ENCODE data around the gene TCAF1.

The TCAF1 gene

GRCh38 chr7:143910473-143911248 lies 8.7 kb upstream of the TCAF1 start:
- no peak overlapping the region for H3K27ac ChIP-seq (replicated peaks)

GRCh38 chr7:143909863-143910262 lies 7.9 kb upstream of the TCAF1 start:
- H3K27me3 ChIP-seq (ENCODE audit: insufficient read depth, poor library complexity, severe bottlenecking), result no peaks in the 10 kb centered on the region
- no peak overlapping the region for H3K27ac ChIP-seq (replicated peaks)
- TF ChIP-seq POLR2AphosphoS5 (IDR thresholded peaks at IDR 0.05; ENCODE audit: low read depth), result no peak
- no peak for TF ChIP-seq REST (IDR thresholded peaks at IDR 0.05; ENCODE audit: insufficient replicate concordance, low read depth)
- TF ChIP-seq SPI1 (IDR thresholded peaks at IDR 0.05; ENCODE audit: borderline replicate concordance, low read depth), result no peak
- TF ChIP-seq CTCF (IDR thresholded peaks at IDR 0.05; ENCODE audit: insufficient read depth, low read length), result no peak
- TF ChIP-seq GABPA (IDR thresholded peaks at IDR 0.05; ENCODE audit: low read depth), result no peak
- no peak for DNase-seq (ENCODE audit: low read depth in 1 of 2, low spot score in 1 of 2)
- no peak overlapping the region for H3K4me3 ChIP-seq (replicated peaks; ENCODE audit: insufficient read depth, low read length)

More at GRCh38 chr7:143910473-143911248, 8.7 kb upstream of the TCAF1 start:
- no peak for TF ChIP-seq POLR2AphosphoS5 (IDR thresholded peaks at IDR 0.05; ENCODE audit: low read depth)
- TF ChIP-seq CTCF (IDR thresholded peaks at IDR 0.05; ENCODE audit: insufficient read depth, low read length), result no peak
- no peak for TF ChIP-seq SPI1 (IDR thresholded peaks at IDR 0.05; ENCODE audit: borderline replicate concordance, low read depth)
- TF ChIP-seq GABPA (IDR thresholded peaks at IDR 0.05; ENCODE audit: low read depth), result no peak
- TF ChIP-seq REST (IDR thresholded peaks at IDR 0.05; ENCODE audit: insufficient replicate concordance, low read depth), result no peak
- no peak for DNase-seq (ENCODE audit: low read depth in 1 of 2, low spot score in 1 of 2)
- Histone ChIP-seq H3K27me3 (ENCODE audit: insufficient read depth, poor library complexity, severe bottlenecking) (no peaks in the 10 kb centered on the region), H3K4me3 (replicated peaks; ENCODE audit: insufficient read depth, low read length) (no peak overlapping the region)

GRCh38 chr7:143908120-143908519 lies 6.1 kb upstream of the TCAF1 start:
- Histone ChIP-seq H3K27ac (replicated peaks) (no peak overlapping the region), H3K27me3 (ENCODE audit: insufficient read depth, poor library complexity, severe bottlenecking) (no peaks in the 10 kb centered on the region), H3K4me3 (replicated peaks; ENCODE audit: insufficient read depth, low read length) (no peak overlapping the region)
- TF ChIP-seq GABPA (IDR thresholded peaks at IDR 0.05; ENCODE audit: low read depth) (no peak), POLR2AphosphoS5 (IDR thresholded peaks at IDR 0.05; ENCODE audit: low read depth) (no peak), REST (IDR thresholded peaks at IDR 0.05; ENCODE audit: insufficient replicate concordance, low read depth) (no peak), SPI1 (IDR thresholded peaks at IDR 0.05; ENCODE audit: borderline replicate concordance, low read depth) (no peak), CTCF (IDR thresholded peaks at IDR 0.05; ENCODE audit: insufficient read depth, low read length) (no peak)
- no peak for DNase-seq (ENCODE audit: low read depth in 1 of 2, low spot score in 1 of 2)
